Measurements from ENCODE around the gene MPPE1.

GRCh38 chr18:11944786-11945185, 36.7 kb upstream of the MPPE1 start:
- TF ChIP-seq CTCF (IDR thresholded peaks at IDR 0.05; ENCODE audit: poor library complexity, severe bottlenecking), result no peak
- no peak for TF ChIP-seq EZH2 (IDR thresholded peaks at IDR 0.05; ENCODE audit: borderline replicate concordance, insufficient read depth, low read length, poor library complexity, severe bottlenecking)
- TF ChIP-seq REST (IDR thresholded peaks at IDR 0.05; ENCODE audit: borderline replicate concordance), result no peak
- TF ChIP-seq POLR2AphosphoS5 (IDR thresholded peaks at IDR 0.05), result no peak
- TF ChIP-seq TAF1 (IDR thresholded peaks at IDR 0.05; ENCODE audit: low read depth), result no peak
- TF ChIP-seq EP300 (conservative IDR thresholded peaks at IDR 0.05; ENCODE audit: poor library complexity, severe bottlenecking), result no peak
